H9 (cell line): Measurements from ENCODE around the gene CCDC91. TPM values are rescaled to one million over a fixed set of nuclear protein-coding genes. Genes with fewer than 3 reads are reported as not detected.

ENCODE experiments used
- DNase-seq: peaks from one replicate; pipeline ENCODE4 v3.0.0-alpha.2; 2017
- H2AFZ ChIP-seq: one replicate; pipeline ENCODE4 v1.6.1; 2013; ENCODE audit warnings: mild to moderate bottlenecking, low read length, control low read depth, moderate library complexity
- H2AK5ac ChIP-seq: 2 replicates; pipeline ENCODE4 v1.6.1; 2013; ENCODE audit warnings: low read length, control low read depth, mixed read lengths; ENCODE audit not compliant: insufficient read length
- H2BK120ac ChIP-seq: one replicate; pipeline ENCODE4 v1.6.1; 2013; ENCODE audit warnings: low read depth, mild to moderate bottlenecking, low read length, control low read depth, inconsistent platforms; ENCODE audit not compliant: poor library complexity, severe bottlenecking
- H2BK12ac ChIP-seq: 2 replicates; pipeline ENCODE4 v1.6.1; 2013; ENCODE audit warnings: low read length, control low read depth, mixed read lengths, low read depth; ENCODE audit not compliant: insufficient read length
- H2BK15ac ChIP-seq: 2 replicates; pipeline ENCODE4 v1.6.1; 2013; ENCODE audit warnings: low read depth, low read length, control low read depth
- H2BK20ac ChIP-seq: one replicate; pipeline ENCODE4 v1.6.1; 2013; ENCODE audit warnings: low read depth, mild to moderate bottlenecking, low read length, control low read depth, inconsistent platforms; ENCODE audit not compliant: poor library complexity, severe bottlenecking
- H2BK5ac ChIP-seq: 2 replicates; pipeline ENCODE4 v1.6.1; 2013; ENCODE audit warnings: low read length, control low read depth, mixed read lengths; ENCODE audit not compliant: insufficient read length
- H3K14ac ChIP-seq: 2 replicates; pipeline ENCODE4 v1.6.1; 2013; ENCODE audit warnings: low read length, control low read depth; ENCODE audit not compliant: insufficient read depth
- H3K18ac ChIP-seq: 2 replicates; pipeline ENCODE4 v1.6.1; 2013; ENCODE audit warnings: low read depth, mild to moderate bottlenecking, mixed read lengths, low read length, control low read depth; ENCODE audit not compliant: insufficient read length
- H3K23ac ChIP-seq: 2 replicates; pipeline ENCODE4 v1.6.1; 2013; ENCODE audit warnings: low read length, control low read depth, mixed read lengths, low read depth; ENCODE audit not compliant: insufficient read length
- H3K23me2 ChIP-seq: 2 replicates; pipeline ENCODE4 v1.6.1; 2013; ENCODE audit warnings: low read depth, mild to moderate bottlenecking, mixed read lengths, low read length, control low read depth; ENCODE audit not compliant: insufficient read length, poor library complexity, severe bottlenecking
- H3K27ac ChIP-seq: 2 replicates; pipeline ENCODE4 v1.5.1; 2013; ENCODE audit warnings: low read length, control low read depth, mixed read lengths, low read depth; ENCODE audit not compliant: insufficient read length
- H3K27me3 ChIP-seq: 2 replicates; pipeline ENCODE4 v1.6.1; 2013; ENCODE audit warnings: low read length, control low read depth, inconsistent platforms; ENCODE audit not compliant: insufficient read depth
- H3K4ac ChIP-seq: 2 replicates; pipeline ENCODE4 v1.6.1; 2013; ENCODE audit warnings: low read depth, mild to moderate bottlenecking, control low read depth, inconsistent platforms, low read length, moderate library complexity
- H3K4me1 ChIP-seq: 2 replicates; pipeline ENCODE4 v1.6.1; 2013; ENCODE audit warnings: low read length, control low read depth, inconsistent platforms; ENCODE audit not compliant: insufficient read depth
- H3K4me2 ChIP-seq: 2 replicates; pipeline ENCODE4 v1.6.1; 2013; ENCODE audit warnings: low read length, control low read depth, mixed read lengths; ENCODE audit not compliant: insufficient read length, insufficient read depth
- H3K56ac ChIP-seq: 2 replicates; pipeline ENCODE4 v1.6.1; 2013; ENCODE audit warnings: low read depth, mild to moderate bottlenecking, mixed read lengths, low read length, control low read depth; ENCODE audit not compliant: insufficient read length
- H3K79me1 ChIP-seq: 2 replicates; pipeline ENCODE4 v1.6.1; 2013; ENCODE audit warnings: low read depth, mild to moderate bottlenecking, moderate library complexity, low read length, control low read depth, inconsistent platforms; ENCODE audit not compliant: insufficient read depth, poor library complexity, severe bottlenecking
- H3K79me2 ChIP-seq: 2 replicates; pipeline ENCODE4 v1.6.1; 2013; ENCODE audit warnings: low read length, control low read depth, inconsistent platforms; ENCODE audit not compliant: insufficient read depth
- H3K9ac ChIP-seq: 2 replicates; pipeline ENCODE4 v1.6.1; 2013; ENCODE audit warnings: low read length, control low read depth, mixed read lengths; ENCODE audit not compliant: insufficient read length; ENCODE audit errors: extremely low read depth
- H3K9me3 ChIP-seq: one replicate; pipeline ENCODE4 v1.6.1; 2013; ENCODE audit warnings: low read depth, low read length, inconsistent platforms; ENCODE audit not compliant: control insufficient read depth
- H3T11ph ChIP-seq: one replicate; pipeline ENCODE4 v1.6.1; 2013; ENCODE audit warnings: mild to moderate bottlenecking, low read length, control low read depth, inconsistent platforms
- H4K20me1 ChIP-seq: one replicate; pipeline ENCODE4 v1.6.1; 2013; ENCODE audit not compliant: control insufficient read depth, insufficient read length, insufficient read depth
- H4K5ac ChIP-seq: 2 replicates; pipeline ENCODE4 v1.6.1; 2013; ENCODE audit warnings: low read depth, mild to moderate bottlenecking, mixed read lengths, low read length, control low read depth; ENCODE audit not compliant: insufficient read length
- H4K8ac ChIP-seq: replicated peaks from 2 replicates; pipeline ENCODE4 v1.6.1; 2013; ENCODE audit warnings: low read length, control low read depth, mixed read lengths, low read depth; ENCODE audit not compliant: insufficient read length
- H4K91ac ChIP-seq: 2 replicates; pipeline ENCODE4 v1.6.1; 2013; ENCODE audit warnings: low read depth, mild to moderate bottlenecking, moderate library complexity, mixed read lengths, low read length, control low read depth; ENCODE audit not compliant: insufficient read length
- H3K27ac Mint-ChIP-seq, 3 experiments: 2 replicates in 2 of 3; 3 replicates in 1 of 3; pipeline ENCODE4 v1.8.0; 2020 to 2021; ENCODE audit warnings: mixed read lengths in 3 of 3, mild to moderate bottlenecking in 1 of 3, moderate library complexity in 1 of 3
- H3K27me3 Mint-ChIP-seq: 2 replicates; pipeline ENCODE4 v1.8.0; 2021; ENCODE audit warnings: low read depth, mild to moderate bottlenecking, moderate library complexity, mixed read lengths
- H3K36me3 Mint-ChIP-seq, 3 experiments: 2 replicates in 2 of 3; 3 replicates in 1 of 3; pipeline ENCODE4 v1.8.0; 2020 to 2021; ENCODE audit warnings: low read depth in 3 of 3, mixed read lengths in 3 of 3; ENCODE audit not compliant: insufficient read depth in 1 of 3
- H3K4me1 Mint-ChIP-seq, 2 experiments: 2 replicates each; pipeline ENCODE4 v1.8.0; 2020; ENCODE audit warnings: mixed read lengths in 2 of 2
- H3K4me3 Mint-ChIP-seq, 2 experiments: 2 replicates in 1 of 2; 3 replicates in 1 of 2; pipeline ENCODE4 v1.8.0; 2020 to 2021; ENCODE audit warnings: mild to moderate bottlenecking in 2 of 2, mixed read lengths in 2 of 2, moderate library complexity in 1 of 2
- H3K9me3 Mint-ChIP-seq, 2 experiments: 2 replicates in 1 of 2; 3 replicates in 1 of 2; pipeline ENCODE4 v1.8.0; 2020; ENCODE audit warnings: mild to moderate bottlenecking in 2 of 2, mixed read lengths in 2 of 2, moderate library complexity in 1 of 2
- total RNA-seq: library from RNA; stranded (reverse); gene quantifications from 2 replicates; pipeline ENCODE4 v1.2.1, GENCODE V29; 2021
- TF ChIP-seq, protein P1 (sequence below): fragments of 200-600 bp; sonication (generic); conservative IDR thresholded peaks from 3 replicates; pipeline ENCODE4 v1.8.0; 2021; ENCODE audit warnings: antibody characterized with exemption, mild to moderate bottlenecking

CCDC91 gene
- total RNA-seq, 1 experiment from 2014 or later = 22.7 TPM

DNA sequence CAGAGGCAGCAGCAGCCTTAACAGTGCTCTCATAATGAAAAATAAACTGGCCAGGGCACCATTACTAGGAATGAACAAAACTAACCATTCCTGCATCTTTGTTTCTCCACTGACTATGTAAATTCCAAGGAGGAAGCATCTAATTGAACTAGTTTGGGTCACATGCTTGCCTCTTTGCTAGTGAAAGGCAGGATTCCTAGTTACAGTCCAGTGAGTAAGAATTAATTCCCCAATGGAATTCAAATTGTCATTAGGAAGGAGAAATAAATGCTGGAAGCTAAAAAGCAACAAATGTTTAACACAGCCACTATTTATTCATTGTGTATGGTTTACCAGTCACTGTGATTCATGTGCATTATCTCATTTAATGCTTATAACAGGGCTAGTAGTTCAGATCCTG is 316.0 kb downstream of the CCDC91 start:
- H2BK20ac ChIP-seq = no peak overlapping the region
- no peak overlapping the region for H3K4ac ChIP-seq
- Mint-ChIP-seq H3K27ac (no peak overlapping the region), H3K27me3 (no peaks in the 10 kb centered on the region), H3K4me3 (no peak overlapping the region), H3K4me1 (peaks cover 4 to 10% of the 10 kb centered on the region in 2 experiments; a peak in 3 of 4 replicates), H3K9me3 (peaks cover 4% of the 10 kb centered on the region in 2 experiments; a peak in 2 of 5 replicates), H3K36me3 (peaks cover 0 to 10% (median 4%) of the 10 kb centered on the region in 3 experiments; a peak in 5 of 7 replicates)
- no peak for DNase-seq
- no peak overlapping the region for H3K9ac ChIP-seq
- H3K4me1 ChIP-seq = peaks cover 1% of the 10 kb centered on the region; the same call in 1 of the 2 replicates
- H2BK120ac ChIP-seq = no peak overlapping the region
- no peak overlapping the region for H3K14ac ChIP-seq
- no peak overlapping the region for H4K91ac ChIP-seq
- H2AK5ac ChIP-seq = no peak overlapping the region
- no peak overlapping the region for H3K27ac ChIP-seq
- no peak overlapping the region for H3K18ac ChIP-seq
- H4K5ac ChIP-seq = no peak overlapping the region
- H3K27me3 ChIP-seq = no peaks in the 10 kb centered on the region
- no peak overlapping the region for H2BK15ac ChIP-seq
- TF ChIP-seq, protein P1, sequence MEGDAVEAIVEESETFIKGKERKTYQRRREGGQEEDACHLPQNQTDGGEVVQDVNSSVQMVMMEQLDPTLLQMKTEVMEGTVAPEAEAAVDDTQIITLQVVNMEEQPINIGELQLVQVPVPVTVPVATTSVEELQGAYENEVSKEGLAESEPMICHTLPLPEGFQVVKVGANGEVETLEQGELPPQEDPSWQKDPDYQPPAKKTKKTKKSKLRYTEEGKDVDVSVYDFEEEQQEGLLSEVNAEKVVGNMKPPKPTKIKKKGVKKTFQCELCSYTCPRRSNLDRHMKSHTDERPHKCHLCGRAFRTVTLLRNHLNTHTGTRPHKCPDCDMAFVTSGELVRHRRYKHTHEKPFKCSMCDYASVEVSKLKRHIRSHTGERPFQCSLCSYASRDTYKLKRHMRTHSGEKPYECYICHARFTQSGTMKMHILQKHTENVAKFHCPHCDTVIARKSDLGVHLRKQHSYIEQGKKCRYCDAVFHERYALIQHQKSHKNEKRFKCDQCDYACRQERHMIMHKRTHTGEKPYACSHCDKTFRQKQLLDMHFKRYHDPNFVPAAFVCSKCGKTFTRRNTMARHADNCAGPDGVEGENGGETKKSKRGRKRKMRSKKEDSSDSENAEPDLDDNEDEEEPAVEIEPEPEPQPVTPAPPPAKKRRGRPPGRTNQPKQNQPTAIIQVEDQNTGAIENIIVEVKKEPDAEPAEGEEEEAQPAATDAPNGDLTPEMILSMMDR = no peak
- H3K9me3 ChIP-seq = no peaks in the 10 kb centered on the region
- no peaks in the 10 kb centered on the region for H3K23me2 ChIP-seq
- no peak overlapping the region for H2BK5ac ChIP-seq
- no peak overlapping the region for H3T11ph ChIP-seq
- H4K8ac ChIP-seq = no peak overlapping the region
- no peak overlapping the region for H2BK12ac ChIP-seq
- no peaks in the 10 kb centered on the region for H3K79me2 ChIP-seq
- no peak overlapping the region for H3K56ac ChIP-seq
- no peak overlapping the region for H3K23ac ChIP-seq
- H2AFZ ChIP-seq = no peak overlapping the region
- H3K4me2 ChIP-seq = no peak overlapping the region
- H3K79me1 ChIP-seq = no peaks in the 10 kb centered on the region
- no peaks in the 10 kb centered on the region for H4K20me1 ChIP-seq
